ENCODE measurements around the gene ASB1.

The ASB1 gene

DNA sequence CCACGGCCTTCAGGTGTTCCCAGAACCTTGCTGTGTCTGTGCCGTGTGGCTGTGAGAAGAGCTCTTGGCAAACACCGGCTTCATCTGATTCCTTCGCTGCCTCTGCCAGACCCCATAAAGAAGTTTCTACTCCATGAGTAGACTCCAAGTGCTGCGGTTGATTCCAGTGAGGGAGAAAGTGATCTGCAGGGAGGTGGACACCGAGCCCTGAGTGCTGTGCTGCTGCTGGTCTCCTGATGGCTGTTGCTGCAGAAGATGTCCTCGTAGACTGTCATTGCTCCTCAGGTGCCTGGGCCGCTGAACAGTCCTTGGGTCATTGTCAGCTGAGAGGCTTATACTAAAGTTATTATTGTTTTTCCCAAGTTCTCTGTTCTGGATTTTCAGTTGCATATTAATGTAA, 19.6 kb downstream of the ASB1 start:
- DNase-seq: no peak

DNA sequence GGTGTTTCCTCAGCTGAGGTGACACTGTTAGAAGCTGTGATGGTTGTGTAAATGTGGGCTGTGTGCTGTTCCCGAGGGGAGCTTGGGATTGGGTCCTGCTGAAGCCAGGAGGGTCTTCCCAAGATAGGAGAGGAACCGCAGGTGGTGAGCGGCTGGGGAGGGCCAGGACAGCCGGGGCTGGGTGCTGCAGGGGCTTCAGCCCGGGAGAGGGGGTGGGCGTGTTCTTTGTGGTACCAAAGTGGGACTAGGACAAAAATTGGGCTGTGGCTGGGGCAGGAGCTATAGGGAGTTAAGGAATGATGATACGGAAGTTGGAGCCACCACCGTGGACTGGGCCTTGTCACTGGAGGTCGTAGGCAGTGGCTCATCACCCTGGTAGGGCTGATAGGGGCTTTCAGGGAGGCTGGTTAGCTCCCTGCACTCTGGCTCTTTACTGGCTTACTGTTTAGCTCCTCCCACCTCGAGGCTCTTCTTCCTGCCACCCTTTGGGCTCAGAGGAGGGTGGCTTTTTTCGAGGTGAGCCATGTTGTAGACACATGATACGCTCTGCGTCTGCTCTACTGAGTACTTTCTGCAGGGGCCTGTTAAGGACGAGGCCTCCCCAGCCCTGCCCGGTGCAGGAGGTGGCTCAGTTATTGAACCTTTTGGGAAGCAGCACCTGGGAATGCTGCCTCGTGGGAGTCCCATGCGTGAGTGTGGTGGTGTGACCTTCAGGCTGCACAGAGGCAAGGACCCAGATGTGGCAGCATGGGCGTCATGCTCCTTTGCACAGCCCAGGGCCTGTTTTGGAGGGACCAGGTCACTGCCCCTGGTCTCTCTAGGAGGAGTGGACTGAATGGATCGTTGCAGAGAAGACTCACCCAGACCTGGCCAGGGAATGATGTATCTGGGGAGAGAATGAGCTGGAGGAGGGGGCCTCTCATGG, 21.6 kb downstream of the ASB1 start:
- DNase-seq: no peak

DNA sequence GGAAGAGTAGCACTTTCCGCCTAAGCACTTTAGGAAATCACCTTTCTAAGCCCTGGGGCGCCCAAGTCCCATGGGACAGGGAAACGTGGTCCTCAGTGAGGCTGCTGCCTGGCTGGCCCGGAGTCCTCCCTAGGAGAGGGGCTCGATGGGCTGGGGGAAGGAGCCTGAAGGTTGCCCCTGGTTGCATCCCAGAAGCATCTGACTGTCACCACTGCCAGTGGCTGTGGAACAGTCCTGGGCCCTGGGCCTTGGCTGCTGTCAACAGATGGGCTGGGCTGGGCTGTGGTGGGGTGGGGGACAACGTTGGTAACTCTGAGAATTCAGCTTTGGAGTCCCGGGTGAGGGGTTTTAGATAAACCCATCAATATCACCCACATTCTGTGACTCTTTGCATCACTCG, 22.5 kb downstream of the ASB1 start:
- DNase-seq: no peak

DNA sequence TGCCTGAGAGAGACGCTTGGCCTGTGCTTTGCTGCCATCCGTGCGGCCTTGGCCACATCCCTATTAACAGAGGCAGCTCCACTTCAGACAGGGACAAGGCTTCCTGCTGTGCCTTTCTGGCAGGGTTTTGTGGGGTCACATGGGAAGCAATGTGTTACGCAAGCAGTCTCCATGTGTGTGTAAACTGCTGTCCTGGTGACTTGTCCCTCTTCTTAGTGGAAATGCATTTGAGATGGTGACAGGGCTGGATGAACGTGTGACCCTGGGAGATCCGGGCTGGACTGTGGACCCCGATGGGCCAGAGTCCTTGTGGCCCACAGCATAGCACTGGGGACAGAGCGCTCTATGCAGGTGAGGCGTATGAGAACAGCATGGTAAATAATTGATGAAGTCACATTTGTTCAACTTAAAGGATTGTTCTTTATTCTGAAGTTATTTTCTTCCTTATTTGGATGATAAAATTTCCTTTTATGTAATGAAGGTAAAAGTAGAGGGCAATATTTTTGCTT, 23.2 kb downstream of the ASB1 start:
- no peak for DNase-seq

DNA sequence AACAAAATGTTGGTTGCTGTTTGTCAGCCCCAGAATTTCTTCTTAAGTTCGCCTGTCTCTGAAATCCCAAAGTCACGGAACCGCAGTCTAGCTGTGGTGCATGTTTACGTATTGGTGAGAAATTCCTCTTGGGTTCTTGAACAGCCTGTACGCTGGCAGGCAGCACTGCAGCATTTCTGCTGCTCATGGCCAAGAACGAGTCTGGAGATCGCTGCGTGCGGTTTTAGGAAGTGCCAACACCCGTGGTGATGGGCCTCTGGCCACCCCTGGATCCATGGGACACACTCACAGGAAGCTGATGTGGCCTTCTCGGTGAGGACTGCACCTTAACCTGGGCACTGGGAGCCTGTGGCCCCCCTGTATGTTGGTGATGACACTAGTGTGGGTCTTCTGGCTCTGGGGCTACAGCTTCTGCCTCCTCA, 23.7 kb downstream of the ASB1 start:
- DNase-seq: no peak

DNA sequence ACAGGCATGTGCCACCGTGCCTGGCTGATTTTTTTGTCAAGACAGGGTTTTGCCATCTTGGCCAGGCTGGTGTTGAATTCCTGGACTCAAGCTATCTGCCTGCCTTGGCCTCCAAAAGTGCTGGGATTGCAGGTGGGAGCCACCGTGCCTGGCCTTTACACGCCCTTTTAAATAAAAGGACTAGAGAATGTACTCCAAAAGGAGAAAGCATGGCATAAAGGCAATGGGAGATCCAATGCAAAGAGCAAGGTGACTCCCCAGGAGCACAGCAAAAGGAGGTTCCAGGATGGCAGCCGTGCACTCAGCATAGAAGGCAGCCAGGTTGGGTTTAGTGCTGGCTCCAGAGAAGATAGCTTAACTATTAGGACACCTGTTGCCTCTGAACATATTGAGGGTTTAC, 27.1 kb downstream of the ASB1 start:
- DNase-seq: no peak

DNA sequence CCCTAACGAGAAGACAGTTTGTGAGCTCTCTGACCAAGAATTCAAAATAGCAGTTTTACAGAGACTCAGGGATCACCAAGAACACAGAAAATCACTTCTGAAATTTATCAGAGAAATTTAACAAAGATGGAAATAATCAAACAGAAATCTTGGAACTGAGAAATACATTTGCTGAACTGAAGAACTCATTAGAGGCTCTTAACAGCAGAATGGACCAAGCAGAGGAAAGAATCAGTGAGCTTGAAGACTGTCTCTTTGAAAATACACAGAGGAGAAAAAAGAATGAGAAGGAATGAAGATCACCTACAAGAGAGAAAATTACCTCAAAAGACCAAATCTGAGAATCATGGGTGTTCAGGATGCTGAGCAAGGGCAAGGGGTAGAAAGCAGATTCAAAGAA, 29.7 kb downstream of the ASB1 start:
- no peak for DNase-seq

DNA sequence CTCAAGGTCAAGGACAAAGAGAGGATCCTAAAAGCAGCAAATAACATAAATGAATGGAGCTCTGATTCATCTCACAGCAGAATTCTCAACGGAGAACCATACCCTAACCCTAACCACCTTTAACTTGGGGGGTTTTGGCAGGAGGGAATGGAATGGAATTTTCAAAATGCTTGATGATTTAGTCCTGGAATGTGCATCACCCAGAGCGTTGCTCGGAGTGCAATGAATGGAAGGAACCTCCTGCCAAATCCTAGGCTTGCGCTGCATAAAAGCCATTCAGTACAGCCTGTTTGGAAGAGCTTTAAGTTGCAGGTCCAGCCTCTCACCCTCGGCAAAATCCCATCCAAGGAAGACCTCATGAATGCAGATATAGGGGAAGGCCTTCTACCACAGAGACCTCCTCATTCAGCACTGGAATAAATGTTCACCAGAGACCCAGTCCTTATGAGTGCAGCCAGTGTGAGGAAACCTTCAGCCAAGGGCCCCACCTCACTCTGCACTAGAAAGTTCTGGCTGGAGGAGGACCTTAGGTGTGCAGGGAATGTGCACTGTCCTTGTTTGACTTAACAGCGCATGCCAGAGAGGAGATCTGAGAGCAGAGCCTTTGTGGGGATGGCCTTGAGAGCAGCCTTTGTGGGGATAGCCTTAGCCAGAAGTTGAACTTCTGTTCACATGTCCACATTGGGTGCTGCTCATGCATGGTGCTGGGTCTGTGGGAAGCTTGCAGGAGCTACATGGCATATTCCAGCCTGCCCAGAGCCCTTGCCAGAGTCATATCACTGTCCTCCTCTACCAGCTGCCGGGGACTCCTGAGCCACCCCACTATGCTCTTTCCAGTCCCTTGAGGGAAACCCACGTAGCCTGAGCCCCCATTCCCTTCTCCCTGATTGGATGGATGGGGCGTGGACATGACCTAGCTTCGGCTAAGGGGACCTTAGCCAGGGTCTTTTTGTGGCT, 30.5 kb downstream of the ASB1 start:
- DNase-seq: no peak

DNA sequence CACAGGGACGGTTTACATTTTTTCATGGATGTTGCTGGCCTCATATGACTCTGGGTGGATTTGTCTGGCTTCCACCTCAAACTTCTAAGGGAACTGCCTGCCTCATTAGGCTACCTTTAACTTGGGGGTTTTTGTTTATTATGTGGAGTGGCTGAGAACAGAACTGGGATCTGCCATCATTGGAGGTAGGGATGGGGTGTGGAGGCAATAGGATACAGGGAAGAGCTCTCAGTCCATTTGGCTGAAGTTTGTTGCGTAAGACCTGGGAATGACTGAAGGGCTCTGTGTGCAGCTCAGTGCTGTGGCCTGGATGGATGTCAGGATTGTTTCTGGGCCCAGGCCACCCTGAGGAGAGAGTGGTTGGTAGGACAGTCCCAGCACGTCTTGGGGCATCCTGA, 31.2 kb downstream of the ASB1 start:
- no peak for DNase-seq

DNA sequence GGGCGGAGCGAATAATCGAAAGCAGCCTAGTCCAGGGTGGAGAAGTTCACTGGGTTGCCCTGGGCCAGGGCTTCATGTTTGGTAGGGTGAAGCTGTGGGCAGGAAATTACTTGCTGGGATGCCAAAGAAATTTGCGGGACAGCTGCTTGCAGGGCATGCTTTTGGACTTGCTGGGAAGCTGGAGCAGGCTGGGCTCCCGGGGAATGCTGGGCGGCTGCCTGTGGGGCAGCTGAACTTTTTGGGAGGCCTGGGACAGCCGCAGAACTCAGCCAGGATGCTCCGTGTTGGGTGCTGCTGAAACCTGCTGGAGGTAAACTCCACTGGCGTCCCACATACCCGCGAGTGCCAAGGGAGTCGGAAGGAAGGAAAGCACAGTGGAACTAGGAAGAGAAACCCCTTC, 31.9 kb downstream of the ASB1 start:
- DNase-seq: no peak

DNA sequence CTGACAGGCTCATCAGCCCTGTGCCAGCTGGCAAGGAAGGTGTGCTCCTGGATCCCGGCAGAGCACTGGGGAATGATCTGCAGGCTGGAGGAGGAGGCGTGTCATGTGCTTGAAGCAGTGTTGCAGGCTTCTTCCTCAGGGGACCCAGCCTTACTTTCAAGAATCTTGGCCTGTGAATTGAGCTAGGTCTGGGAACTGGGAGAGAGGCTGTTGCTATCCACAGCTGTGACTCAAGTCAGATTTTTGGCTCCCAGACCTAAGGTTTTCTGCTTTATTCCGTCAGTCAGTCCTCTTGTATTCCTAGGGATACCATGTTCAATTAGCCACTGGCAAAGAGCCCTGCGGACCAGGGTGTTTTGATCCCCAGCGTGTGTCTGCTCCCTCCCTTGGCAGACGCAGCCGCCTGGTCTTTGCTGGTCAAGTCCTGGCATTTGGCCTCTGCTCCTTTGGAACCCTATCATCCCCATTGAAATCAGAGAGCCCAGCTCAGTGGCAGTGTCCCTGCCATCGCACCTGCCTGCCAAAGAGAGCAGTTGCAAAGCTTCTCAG, 32.4 kb downstream of the ASB1 start:
- no peak for DNase-seq

DNA sequence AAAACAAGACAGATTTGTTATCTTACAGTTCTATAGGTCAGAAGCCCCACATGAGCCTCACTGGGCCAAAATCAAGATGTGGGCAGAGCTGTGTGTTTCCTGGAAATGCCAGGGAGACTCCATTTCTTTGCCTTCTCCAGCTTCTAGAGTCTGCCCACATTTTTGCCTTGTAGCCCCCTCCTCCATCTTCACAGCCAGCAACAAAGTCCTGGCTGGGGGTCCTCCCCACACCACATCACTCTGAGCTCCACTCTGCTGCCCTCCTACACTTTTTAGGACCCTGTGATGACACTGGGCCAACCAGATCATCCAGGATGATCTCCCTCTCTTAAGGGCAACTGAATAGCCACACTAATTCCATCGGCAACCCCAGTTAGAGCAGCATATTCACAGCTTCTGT, 34.3 kb downstream of the ASB1 start:
- no peak for DNase-seq

DNA sequence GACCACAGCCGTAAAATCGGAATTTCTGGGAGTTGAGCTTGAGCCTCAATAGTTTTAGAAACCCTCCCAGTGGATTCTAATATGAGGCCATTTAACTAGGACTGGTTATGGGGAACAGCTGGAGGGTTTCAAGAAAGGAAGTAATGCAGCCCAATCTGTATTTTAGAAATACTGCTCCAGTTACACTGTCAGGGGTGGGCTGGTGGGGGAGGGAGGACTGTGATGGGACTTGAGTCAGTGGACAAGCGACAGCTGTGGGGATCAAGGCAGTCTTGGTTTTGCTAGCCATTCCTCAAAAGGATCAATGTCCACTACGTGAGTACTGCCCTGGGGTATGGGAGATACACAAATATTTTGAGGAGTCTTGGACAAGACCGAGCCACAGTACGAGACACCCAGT, 34.8 kb downstream of the ASB1 start:
- no peak for DNase-seq

DNA sequence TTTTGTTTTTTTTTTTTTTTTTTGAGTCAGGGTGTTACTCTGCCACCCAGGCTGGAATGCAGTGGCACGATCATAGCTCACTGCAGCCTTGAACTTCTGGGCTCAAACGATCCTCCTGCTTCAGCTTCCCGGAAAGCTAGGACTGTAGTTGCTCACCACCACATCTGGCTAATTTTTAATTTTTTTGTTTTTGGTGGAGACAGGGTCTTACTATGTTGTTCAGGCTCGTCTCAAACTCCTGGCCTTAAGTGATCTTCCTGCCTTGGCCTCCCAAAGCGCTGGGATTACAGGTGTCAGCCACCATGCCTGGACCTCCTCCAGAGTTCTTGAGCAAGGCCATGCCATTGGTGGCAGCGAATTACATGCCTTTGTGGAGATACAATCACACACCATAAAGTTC, 35.2 kb downstream of the ASB1 start:
- DNase-seq: no peak

DNA sequence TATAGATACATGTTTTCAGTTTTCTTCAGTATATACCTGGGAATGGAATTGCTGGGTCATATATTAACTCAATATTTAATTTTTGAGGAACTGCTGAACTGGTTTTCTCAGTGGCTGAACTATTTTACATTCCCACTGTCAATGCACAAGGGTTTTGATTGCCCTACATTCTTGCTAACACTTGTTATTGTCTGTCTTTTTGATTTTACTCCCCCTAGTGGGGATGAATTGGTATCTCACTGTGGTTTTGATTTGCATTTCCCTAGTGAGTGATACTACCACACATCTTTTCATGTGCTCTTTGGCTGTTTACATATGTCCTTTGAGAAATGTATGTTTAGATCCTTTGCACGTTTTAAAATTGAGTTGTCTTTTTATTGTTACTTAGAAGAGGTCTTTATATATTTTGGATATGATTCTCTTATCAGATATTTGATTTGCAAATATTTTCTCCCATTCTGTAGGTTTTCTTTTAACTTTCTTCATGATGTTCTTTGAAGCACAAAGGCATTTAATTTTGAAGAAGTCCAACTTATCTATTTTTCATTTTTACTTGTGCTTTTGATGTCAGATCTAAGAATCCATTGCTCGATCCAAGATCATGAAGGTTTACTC, 36.2 kb downstream of the ASB1 start:
- DNase-seq: peak; percentile 53

DNA sequence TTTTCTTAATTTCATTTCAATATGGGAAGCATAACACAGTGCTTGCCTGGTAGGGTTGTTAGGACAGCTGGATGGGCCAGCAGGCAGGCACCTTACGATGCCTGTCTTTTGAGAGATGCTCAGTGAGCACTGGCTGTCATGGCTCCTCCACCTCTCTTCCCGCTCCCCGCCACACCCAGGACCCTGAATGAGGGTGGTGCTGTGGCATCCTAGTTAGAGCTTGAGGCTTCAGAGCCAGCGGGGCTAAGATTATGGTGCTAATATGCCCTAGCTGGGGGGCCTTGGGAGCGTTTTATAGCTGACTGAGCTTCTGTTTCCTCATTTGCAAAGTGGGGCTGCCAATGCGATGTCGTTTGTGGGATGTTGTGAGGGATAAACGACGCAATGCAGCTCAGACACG, 37.7 kb downstream of the ASB1 start:
- DNase-seq: no peak

DNA sequence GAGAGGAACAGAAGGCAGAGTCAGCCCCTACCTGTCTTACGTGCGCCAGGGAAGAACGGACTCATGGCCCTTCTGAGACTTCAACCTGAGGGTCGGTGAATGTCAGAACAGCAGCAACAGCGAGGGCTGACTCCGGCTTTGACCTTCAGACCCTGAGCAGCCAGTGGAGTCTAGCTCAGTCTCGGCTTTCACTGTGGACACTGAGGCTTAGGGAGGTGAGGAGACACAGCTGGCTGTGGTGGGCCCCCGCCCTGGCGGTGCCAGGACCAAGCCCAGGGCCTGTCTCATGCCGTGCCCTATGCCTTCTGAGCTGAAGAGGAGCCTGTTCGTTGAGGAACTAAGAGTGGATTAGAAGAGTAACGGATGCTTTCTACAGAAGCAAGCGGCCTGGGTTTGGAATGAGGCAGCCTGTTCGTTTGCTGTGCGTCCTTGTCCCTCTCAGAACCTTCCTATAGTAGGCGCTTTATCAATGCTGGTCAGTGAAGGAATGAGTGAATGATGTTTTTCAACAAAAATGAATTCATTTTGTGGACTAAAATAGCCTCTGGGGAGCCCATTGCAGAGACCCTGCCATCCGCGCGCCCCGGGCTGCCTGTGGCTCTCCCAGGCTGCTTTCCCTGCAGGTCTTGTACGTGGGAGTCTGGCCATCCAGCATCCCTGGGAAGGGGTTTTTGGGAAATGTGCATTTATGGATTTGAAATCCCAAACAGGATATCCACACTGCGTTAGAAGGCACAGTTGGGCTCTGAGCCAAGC, 38.9 kb downstream of the ASB1 start:
- DNase-seq: no peak

DNA sequence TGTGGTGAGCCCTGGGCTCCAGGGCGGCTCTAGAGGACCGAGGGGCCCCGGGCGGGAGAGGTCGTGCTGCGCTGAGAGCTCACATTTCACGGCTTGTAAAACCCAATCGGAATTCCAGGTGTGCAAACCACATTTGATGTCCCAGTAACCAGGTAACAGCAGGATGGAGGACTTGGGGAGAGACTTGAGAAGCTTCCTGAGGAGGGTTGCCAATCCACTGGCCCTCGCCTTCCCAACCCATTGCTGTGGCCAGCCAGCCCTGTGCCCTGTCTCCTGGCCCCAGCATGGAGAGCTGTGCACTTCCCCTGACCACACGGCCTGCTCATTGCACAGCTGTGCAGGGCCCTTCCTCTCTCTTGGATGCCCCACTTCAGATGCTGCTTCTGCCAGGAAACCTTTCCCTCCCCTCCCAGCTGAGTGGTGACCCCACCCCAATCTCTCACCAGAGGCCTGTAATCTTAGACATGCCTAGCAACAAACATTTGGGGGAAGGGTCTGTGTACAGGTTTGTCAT, 39.6 kb downstream of the ASB1 start:
- no peak for DNase-seq

DNA sequence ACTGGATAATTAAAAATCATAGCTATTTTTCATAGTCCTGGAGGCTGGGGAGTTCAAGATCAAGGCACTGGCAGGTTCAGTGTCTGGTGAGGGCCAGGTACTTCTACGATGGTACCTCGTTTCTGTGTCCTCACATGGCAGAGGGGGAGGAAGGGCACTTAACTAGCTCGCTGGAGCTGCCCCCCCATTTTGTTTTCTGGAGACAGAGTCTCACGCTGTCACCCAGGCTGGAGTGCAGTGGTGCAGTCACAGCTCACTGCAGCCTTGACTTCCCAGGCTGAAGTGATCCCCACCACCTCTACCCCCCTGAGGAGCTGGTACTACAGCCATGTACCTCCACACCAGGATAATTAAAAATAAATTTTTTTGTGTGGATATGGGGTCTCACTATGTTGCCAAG, 40.3 kb downstream of the ASB1 start:
- no peak for DNase-seq

DNA sequence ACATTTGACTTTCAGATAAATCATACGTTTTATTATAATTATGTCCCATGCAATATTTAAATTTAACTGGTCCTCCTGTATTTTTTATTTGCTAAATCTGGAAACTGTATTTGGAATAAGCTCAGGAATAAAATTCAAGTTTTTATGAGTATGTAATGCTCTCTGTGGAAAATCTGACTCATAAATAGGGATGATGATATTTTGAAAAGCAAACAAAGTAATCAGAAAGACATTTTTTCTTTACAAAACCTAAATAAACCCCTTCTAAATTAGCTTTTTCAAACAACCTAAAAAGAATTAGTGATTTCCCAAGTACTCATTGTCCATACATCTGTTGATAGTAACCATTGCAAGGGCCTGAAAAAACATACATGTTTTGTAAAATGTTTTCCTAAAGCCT, 41.1 kb downstream of the ASB1 start:
- no peak for DNase-seq

DNA sequence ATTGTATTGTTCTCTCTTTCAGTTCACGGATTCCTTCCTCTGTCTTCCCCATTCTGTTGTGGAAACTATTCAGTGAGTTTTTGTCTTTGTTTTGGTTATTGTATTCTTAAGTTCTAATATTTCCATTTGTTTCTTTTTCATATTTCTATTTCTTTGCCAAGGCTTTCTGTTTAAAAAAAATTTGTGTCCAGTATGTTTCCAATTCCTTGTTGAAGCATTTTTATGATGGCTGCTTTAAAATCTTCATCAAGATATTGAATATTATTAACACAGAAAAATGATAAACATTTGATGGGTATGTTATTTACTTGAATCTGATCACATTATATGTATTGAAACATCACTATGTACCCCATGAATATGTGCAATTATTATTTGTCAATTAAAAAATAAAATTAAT, 42.4 kb downstream of the ASB1 start:
- DNase-seq: no peak

DNA sequence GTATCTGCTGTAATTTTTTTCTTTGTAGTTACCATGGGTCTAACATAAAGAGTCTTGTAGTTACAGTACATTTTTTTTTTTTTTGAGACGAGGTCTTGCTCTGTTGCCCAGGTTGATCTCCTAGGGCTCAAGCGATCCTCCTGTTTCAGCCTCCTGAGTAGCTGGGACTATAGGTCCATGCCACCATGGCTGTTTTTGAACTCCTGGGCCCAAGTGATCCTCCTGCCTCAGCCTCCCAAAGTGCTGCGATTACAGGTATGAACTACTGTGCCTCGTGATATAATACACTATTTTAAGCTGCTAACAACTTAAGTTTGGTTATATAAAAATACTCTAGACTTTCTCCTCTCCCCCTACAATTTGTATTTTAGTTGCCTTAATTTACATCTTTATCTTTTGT, 46.3 kb downstream of the ASB1 start:
- no peak for DNase-seq
